GM21576 (cell line): Measurements from ENCODE around the gene DDX49.
"Not testable (repeated sequence)": the region's sequence is repeated elsewhere in the genome, so short reads cannot be mapped to it uniquely, and the experiment has no call there.

Source experiments
- ATAC-seq: cut with Tn5 transposase; IDR thresholded peaks from one replicate; pipeline ENCODE4 v1.9.1; 2021; ENCODE audit warnings: mild to moderate bottlenecking, moderate library complexity; ENCODE audit not compliant: unreplicated experiment

DDX49 gene

DNA sequence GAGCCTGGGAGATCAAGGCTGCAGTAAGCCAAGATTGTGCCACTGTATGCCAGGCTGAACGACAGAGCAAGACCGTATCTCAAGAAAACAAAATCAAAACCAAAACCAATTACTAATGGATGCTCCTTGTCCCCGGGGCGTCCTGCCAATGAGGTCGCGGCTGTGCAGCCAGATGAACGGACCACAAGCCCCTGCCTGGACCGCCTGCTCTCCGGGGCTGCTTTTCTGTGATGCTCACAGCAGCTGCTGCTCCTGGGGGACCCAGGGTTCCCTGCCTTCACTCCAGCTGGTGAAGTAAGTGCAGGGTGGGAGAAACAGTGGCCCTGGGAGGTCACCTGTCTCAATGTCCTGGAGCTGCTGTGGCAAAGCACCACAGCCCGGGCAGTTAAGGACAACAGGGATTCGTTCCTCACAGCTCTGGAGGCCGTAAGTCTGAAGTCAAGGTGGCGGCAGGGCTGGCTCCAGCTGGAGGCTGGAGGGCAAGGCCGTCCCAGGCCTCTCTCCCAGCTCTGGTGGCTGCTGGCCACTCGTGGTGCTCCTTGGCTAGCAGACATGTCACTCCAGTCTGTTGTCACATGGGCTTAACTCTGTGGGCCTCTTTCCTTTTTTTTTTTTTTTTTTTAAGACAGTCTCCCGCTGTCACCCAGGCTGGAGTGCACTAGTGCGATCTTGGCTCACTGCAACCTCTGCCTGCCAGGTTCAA, 10.4 kb upstream of the DDX49 start:
- no peak for ATAC-seq

DNA sequence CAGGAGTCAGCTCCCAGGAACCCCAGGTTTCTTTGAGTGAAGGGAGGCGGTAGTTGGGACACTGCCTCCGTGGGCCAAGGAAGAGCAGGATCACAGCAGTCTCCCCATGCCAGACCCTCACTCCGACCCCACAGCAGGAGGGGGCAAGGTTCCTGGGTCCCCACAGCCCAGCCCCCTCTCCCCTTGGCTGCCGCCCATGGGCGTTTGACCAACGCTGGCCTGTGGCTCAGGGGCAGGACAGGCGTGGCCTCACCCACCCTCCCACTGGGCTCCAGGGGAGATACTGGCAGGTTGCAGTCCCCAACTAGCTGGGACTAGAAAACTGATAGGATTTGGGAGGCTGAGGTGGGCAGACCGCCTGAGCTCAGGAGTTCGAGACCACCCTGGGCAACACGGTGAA, 9.5 kb upstream of the DDX49 start:
- ATAC-seq = no peak

DNA sequence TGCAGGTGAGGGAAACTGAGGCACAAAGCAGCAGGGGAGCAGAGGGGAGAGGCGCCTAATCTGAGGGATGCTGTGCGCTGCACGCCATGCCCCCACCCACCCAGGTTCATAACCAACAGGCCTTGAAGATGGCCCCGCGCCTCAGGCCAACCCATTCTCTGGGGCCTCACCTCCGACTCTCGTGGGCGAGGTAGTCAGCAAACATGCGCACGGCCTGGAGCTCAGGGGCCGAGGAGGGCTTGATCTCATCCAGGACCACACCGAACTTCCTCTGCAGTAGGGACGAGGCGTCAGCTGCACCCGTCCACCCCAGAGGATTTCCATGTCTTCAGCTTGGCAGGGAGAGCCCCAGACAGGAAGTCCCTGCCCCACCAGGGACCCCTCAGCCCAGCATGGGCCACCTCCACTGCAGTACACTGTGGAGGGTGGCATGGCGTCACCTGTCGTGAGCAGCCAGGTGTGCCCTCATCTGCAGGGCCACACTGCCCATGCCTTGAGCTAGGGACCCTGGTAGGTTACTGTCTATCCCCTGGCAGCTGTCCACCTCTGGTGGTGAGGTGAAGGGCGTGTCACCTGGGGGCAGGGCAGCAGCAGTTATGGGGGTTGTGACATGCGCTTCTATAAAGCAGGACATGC, 8.6 kb upstream of the DDX49 start:
- ATAC-seq = no peak

DNA sequence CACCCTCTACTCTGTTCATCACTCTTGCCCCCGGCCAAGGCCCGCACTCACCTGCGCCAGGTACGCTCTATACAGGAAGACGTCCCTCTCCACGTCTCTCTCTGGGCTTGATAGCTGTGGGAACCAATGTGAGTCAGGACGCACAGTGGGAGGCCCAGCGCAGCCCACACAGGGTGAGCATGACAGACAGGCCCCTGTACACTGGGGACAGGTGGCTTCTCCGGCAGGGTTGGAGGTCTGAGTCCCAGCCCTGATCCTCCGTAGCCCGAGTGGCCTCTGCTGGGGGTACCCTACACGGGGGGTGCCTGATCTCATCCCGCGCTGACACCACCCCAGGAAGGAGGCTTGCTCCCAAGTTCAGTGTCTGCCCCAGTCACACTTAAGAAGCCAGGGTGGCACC, 6.6 kb upstream of the DDX49 start:
- no peak for ATAC-seq

GRCh38 chr19:18913466-18913865, 6.0 kb upstream of the DDX49 start:
- ATAC-seq = no peak

DNA sequence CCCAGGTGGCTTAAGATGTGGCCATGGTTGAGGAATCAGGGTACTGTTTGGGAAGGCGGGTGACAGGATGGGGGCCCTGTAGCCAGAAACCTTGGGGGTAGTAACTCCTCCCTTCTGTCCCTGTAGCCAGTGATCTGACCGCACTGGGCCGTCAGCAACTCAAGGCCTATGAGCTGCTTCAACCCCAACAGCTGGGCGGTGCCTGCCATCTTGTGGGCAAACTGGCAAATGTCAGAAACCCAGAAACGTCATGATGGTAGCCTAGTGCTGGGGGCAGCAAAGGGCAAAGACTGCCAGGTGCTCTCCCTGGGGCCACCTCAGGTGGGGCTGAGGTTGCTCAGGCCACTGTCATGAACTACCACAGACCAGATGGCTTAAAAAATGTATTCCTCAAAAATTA, 3.9 kb upstream of the DDX49 start:
- no peak for ATAC-seq

GRCh38 chr19:18917593-18917992, 1.9 kb upstream of the DDX49 start:
- ATAC-seq = not testable (repeated sequence)

DNA sequence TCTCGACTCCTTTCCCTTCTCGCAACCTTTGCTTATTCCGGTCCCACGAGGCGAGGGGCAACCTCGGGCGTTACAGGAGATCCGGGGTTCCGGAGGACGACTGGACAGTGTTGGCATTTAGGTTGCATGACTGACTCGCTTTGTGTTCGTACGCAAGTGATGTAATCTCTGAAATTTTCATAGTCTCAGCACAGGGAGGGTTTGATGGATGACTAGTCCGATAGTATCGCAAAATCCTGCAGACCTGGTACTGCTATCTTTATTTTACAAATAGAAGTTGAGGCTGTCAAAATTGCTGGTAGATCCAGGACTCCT, 342 bp downstream of the DDX49 start:
- no peak for ATAC-seq

- no peak for ATAC-seq
These were observed 885 bp downstream of the DDX49 start for GRCh38 chr19:18920400-18920799.

DNA sequence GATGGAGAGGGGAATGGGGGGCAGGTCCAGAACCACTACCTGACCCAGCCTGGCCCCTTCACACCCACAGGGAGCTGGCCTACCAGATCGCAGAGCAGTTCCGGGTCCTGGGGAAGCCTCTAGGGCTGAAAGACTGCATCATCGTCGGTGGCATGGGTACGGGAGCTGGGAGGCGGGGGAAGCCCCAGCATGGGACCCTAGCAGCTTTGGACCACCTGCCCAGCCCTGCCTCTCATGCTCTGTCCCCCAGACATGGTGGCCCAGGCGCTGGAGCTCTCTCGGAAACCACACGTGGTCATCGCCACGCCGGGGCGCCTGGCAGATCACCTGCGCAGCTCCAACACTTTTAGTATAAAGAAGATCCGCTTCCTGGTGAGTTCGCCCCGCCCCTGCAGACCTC, 2.1 kb downstream of the DDX49 start:
- ATAC-seq = no peak

GRCh38 chr19:18922228-18922985, 2.9 kb downstream of the DDX49 start:
- ATAC-seq = no peak

DNA sequence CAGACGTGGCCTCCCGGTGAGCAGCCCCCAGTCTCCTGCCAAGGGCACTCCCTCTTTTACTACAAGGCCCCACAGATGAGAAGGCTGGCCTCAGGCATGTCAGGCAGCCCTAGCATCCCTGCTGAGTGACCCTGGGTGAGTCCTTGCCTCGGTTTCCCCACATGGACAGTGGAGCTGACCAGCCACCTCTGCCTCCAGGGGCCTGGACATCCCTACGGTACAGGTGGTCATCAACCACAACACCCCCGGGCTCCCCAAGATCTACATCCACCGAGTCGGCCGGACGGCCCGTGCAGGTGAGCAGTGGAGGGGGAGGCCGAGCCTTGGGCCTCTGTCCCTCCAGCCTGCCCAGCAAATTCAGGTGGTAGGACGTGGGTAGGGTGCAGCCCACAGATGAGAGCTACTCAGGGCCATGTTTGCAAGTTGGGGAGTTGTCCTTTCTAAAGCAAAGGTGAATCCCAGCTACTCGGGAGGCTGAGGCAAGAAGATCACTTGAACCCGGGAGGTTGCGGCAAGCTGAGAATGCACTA, 5.2 kb downstream of the DDX49 start:
- no peak for ATAC-seq

GRCh38 chr19:18928018-18928805, 8.7 kb downstream of the DDX49 start:
- no peak for ATAC-seq

- no peak for ATAC-seq
These were observed 9.8 kb downstream of the DDX49 start for GRCh38 chr19:18929311-18929710.

- no peak for ATAC-seq
These were observed 12.0 kb downstream of the DDX49 start for GRCh38 chr19:18931316-18932162.

DNA sequence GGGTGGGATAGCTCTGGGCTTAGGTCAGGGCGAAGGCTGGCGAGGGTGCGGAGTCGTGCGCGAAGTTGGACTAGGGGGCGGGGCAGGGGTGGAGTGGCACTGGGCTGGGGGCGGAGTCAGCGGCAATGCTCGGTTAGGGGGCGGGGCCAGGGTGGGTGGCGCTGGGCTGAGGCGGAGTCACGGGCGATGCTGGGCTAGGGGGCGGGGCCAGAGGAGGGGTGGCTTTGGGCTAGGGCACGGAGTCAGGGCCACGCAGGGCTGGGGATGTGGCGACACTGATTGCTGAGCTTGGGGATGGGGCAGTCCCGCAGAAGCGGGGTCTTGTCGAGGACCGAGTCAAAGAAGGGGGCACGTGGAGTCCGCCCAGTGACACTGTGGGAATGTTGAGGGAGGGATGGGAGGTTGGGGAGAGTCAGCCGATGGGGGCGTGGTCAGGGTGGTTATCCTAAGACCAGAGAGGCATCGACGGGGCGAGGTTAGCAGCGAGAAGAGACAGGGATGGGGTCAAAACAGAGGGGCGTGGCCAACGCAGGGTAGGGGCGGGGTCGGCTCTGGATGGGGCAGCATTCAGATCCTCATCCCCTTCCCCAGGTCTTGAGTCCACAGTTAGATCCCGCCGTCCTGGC, 12.8 kb downstream of the DDX49 start:
- ATAC-seq = no peak

DNA sequence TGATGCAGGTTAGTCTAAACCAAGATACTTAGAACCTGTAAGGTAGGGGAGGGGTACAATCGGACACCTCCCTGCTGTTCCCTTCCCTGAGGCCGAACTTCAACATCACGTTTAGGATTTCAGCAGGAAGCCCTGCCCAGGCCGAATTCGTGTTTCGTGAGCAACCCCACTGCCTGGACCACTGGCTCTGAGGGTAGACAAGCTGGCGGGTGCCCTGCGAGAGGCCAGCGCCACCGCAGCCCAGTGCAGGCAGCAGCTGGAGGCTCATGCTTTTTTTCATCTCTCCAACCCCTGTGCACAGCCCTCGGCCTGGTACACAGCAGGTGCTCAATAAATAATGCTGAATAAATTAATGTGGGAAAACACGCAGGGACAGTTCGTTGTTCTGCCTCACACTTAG, 13.8 kb downstream of the DDX49 start:
- no peak for ATAC-seq

DNA sequence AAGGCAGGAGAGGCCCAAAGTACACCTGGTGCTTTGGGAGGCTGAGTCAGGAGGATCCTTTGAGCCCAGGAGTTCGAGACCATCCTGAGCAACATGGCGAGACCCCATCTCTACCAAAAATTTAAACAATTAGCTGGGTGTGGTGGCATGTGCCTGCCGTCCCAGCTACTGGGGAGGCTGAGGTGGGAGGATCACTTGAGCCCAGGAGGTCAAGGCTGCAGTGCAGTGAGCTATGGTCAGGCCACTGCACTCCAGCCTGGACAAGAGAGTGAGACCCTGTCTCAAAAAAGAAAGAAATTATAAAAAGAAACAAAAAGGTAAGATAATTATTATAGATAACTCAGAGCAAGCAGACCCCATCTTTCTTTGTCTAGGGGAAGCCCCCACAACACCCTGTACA, 19.6 kb downstream of the DDX49 start:
- ATAC-seq = no peak

- no peak for ATAC-seq
These were observed 20.6 kb downstream of the DDX49 start for GRCh38 chr19:18939922-18940768.
